IPS DF 4.7 (cell line): ENCODE results near the gene ABCC1.
A peak's percentile ranks its signal among the peaks of the same experiment; 100 is the strongest.
"Not testable (repeated sequence)": the region's sequence is repeated elsewhere in the genome, so short reads cannot be mapped to it uniquely, and the experiment has no call there.

Experiments
- DNase-seq: peaks from one replicate; pipeline ENCODE4 v3.0.0-alpha.2; 2013; ENCODE audit warnings: low spot score; ENCODE audit errors: extremely low read depth

The ABCC1 gene

DNA sequence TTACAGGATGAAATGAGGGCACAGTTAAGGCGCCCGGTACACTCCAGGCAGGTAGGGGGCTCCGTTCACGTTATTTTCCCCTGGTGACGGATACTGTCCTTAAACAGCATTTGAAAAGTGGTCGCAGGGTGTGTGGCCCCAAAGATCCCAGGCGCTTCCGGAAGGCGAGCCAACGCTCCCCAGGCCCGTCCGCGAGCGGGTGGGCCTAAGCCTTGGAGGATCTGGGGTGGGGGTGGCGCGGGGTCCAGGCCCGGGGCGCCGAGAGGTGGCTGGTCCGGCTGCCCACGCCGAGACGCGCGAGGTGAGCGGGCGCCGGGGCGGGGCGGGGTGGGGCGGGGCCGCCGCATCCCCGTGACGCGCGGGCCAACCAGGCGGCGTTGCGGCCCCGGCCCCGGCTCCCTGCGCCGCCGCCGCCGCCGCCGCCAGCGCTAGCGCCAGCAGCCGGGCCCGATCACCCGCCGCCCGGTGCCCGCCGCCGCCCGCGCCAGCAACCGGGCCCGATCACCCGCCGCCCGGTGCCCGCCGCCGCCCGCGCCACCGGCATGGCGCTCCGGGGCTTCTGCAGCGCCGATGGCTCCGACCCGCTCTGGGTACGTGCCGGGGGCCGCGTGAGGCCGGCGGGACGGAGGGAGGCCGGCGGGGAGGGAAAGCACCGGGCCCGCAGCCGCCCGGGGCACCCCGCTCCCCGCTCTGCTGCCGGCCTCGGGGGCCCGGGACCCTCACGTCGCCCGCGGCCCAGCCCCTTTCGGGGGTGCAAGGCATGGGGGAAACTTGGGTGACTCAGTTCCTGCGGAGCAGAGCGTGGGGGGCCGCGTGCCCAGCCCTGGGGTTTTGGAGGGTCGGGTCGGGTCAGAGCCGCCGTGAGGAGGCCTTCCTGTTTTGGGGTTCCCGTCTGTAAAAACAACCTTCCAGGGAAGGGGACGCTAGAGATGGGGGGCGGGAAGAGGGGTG is at the start of gene ABCC1:
ABCC1 (plus strand) TSS at position 407 of the 951 bp plus-strand sequence; CDS start at position 543, 136 bp downstream.
- DNase-seq, result no peak

DNA sequence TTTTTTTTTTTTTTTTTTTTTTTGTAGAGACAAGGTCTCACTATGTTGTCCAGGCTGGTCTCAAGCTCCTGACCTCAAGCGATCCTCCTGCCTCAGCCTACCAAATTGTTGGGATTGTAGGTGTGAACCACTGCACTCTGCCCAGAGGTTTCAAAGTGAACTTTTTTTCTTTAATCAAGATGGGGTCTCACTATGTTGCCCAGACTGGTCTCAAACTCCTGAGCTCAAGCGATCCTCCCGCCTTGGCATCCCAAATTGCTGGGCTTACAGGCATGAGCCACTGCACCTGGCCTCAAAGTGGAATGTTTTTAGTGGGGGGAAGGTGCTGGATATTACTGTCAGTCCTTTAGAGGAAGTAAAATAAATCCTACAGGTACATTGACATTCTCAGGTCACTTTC is 49.1 kb upstream of the ABCC1 start:
- DNase-seq, result no peak

DNA sequence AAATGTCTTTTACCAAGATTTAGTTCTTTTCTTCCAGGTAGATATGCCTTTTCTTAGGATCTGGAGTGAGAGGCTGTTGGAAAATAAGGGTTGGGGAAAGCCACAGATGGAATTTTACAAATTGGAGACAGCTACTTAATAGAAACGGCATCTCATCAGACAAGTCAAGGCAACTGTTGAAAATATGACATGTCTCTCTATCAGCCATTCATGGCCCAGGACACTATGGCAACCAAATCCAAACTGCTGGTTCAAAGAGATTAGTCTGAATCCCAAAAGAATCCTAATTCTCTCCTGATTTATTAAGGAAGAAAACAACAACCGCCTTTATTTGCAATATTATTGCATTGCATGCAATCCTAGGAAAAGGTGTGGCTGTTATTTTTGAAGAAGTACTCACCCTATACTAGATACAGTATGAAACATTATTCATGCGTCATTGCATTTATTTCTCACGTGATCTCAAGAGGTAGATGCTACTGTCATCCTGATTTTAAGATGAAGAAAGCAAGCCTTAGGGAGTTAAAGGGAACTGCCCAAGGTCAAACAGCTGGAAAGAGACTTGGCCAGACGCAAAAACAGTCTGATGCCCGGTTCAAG is 48.4 kb upstream of the ABCC1 start:
- no peak for DNase-seq

DNA sequence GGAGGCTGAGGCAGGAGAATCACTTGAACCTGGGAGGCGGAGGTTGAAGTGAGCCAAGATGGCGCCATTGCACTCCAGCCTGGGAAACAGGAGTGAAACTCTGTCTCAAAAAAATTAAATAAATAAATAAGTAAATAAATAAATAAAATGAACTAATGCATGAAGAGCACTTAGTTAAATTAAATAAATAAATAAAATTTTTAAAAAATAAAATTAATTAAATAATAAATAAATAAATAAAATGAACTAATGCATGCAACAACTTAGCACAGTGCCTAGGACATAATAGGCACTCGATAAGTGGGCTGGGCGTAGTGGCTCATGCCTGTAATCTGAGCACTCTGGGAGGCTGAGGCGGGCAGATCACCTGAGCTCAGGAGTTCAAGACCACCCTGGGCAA is 45.5 kb upstream of the ABCC1 start:
- no peak for DNase-seq

DNA sequence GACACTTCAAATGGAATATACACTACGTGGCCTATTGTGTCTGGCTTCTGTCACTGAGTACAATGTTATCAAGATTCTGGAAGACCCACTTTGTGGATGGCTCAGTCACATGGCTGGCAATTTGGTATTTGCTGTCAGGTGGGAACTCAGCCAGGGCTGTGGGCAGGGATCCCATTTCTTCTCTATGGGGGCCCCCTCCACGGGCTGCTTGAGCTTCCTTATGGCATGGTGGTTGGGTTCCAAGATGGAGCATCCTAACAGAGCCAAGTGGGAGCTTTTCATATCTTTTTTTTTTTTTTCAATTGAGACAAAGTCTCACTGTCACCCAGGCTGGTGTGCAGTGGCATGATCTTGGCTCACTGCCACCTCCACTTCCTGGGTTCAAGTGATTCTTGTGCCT is 43.0 kb upstream of the ABCC1 start:
- DNase-seq, result no peak

DNA sequence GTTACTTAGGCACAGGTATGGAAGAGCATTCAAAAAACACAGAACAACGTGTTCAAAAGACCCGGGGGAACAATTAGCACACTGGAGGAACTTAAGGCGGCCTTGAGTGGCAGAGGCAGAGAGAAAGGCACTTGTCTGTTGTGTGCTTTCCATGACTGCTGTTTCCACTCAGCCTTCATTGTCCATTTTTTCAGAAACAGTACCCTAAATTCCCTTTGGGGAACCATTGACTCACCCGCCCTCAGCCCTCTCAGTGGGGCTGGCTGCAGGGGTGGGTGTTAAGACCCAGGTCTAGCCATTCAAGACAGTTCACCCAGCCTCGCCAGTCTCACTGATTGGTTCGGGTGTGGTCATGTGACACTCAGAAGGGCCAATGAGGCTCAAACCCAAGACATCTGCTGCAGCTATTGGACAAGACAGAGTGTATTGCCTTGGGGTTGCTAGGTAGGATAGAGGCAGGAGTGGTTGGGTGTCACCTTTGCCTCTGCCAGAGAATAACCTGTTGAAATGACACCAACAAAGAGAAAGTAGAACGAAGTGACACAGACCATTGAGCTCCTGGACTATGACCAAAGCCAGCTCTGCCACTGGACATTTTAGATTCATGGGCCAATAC is 41.4 kb upstream of the ABCC1 start:
- peak; percentile 86 for DNase-seq

DNA sequence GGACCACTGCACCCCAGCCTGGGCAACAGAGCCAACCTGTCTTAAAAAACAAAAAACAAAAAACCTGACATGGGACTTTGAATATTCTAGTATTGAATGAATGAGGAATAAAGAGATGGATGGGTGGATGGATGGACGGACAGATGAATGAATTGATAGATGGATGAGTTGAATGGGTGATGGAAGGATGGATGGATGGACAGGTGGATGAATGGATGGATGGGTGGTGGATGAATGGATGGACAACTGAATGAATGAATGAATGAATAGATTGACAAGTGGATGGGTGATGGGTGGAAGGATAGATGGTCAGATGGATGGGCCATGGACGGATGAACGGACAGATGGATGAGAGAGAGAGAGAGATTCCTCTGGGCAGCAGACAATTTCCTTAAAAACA is 38.2 kb upstream of the ABCC1 start:
- DNase-seq, result no peak

DNA sequence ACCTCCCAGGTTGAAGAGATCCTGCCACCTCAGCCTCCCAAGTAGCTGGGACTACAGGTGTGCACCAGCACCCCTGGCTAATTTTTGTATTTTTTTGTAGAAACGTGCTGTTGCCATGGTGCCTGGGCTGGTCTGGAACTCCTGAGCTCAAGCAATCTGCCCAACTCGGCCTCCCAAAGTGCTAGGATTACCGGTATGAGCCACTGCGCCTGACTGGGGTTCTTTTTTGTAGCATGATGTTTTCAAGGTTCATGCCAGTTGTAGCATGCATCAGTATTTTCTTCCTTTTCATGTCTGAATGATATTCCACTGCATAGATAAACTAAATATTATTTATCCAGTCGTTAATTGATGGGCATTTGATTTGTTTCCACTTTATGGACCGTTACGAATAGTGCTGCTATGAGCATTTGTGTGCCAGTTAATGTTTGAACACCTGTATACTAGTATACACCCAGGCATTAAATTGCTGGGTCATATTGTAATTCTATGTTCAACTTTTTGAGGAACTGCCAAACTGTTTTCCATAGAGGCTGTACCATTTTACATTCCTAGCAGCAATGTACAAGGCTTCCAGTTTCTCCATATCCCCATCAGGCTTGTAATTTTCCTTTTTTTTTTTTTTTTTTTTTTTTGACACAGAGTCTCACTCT is 36.2 kb upstream of the ABCC1 start:
- DNase-seq, result no peak

DNA sequence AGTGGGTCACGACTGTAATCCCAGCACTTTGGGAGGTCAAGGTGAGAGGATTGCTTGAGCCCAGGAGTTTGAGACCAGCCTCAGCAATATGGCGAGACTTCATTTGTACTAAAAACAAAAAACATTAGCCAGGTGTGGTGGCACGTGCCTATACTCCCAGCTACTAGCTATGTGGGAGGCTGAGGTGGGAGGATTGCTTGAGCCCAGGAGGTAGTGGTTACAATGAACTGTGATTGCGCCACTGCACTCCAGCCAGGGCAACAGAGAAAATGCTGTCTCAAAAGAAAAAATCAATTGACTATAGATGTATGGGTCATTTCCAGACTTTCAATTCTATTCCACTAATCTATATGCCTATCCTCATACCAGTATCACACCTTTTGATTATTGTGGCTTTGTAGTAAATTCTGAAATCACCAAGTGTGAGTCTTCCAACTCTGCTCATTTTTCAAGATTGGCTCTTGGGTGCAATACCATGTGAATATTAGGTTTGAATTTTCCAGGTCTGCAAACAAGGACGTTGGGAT is 33.8 kb upstream of the ABCC1 start:
- no peak for DNase-seq

DNA sequence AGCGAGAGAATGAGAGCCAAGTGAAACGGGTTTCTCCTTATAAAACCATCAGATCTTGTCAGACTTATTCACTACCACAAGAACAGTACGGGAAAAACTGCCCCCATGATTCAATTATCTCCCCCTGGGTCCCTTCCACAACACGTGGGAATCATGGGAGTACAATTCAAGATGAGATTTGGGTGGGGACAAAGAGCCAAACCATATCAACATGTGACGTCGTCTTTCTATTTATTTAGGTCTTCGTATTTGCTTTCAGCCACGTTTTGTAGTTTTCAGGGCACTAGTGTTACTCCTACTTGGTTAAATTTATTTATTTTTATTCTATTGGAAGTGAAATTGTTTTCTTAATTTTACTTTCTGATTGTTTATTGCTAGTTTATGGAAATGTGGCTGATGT is 33.1 kb upstream of the ABCC1 start:
- no peak for DNase-seq

DNA sequence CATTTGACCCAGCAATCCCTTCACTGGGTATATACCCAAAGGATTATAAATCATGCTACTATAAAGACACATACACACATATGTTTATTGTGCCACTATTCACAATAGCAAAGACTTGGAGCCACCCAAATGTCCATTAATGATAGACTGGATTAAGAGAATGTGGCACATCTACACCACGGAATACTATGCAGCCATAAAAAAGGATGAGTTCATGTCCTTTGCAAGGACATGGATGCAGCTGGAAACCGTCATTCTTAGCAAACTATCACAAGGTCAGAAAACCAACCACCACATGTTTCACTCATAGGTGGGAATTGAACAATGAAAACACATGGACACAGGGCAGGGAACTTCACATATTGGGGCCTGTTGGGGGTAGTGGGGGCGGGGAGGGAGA is 31.1 kb upstream of the ABCC1 start:
- not testable (repeated sequence) for DNase-seq

DNA sequence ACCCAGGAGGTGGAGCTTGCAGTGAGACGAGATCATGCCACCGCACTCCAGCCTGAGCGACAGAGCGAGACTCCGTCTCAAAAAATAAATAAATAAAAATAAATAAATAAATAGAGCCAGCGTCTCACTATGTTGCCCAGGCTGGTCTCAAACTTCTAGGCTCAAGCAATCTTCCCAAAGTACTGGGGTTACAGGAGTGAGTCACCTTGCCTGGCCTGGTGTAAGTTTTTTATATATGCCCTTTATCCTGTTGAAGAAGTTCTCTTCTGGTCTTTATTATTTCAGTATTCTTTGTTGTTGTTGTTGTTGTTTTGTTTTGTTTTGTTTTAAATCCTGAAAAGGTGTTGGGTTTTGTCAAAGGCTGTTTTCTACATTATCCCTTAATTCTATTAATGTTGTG is 30.1 kb upstream of the ABCC1 start:
- DNase-seq, result no peak

DNA sequence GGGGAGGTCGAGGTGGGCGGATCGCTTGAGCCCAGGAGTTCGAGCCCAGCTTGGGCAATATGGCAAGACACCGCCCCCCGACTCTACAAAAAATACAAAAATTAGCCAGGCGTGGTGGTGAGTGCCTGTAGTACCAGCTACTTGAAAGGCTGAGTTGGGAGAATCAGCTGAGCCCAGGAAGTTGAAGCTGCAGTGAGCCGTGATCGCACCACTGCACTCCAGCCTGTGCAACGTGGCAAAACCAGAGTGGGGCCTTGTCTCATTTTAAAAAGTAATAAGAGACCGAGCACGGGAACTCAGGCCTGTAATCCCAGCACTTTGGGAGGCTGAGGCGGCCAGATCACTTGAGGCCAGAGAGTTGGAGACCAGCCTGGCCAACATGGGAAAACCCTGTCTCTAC is 24.4 kb upstream of the ABCC1 start:
- DNase-seq, result no peak

DNA sequence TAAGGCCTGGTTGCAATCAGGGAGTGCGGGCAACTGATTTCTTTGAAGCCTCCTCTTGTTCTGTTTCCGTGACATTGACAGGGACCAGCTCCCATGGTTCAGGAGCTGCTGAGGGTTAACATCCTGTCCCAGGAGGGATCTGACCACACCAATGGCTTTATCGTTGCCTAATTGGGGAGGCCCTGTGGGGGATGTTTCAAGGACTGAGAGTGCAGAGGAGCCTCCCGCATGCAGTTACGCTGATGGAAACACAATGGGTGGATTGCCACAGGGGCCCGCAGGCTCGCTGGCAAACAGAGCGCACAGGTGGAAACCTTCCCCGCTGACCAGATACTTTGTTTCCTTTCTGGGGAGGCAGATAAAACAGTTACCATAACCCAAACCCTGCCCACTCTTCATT is 23.8 kb upstream of the ABCC1 start:
- DNase-seq, result no peak

DNA sequence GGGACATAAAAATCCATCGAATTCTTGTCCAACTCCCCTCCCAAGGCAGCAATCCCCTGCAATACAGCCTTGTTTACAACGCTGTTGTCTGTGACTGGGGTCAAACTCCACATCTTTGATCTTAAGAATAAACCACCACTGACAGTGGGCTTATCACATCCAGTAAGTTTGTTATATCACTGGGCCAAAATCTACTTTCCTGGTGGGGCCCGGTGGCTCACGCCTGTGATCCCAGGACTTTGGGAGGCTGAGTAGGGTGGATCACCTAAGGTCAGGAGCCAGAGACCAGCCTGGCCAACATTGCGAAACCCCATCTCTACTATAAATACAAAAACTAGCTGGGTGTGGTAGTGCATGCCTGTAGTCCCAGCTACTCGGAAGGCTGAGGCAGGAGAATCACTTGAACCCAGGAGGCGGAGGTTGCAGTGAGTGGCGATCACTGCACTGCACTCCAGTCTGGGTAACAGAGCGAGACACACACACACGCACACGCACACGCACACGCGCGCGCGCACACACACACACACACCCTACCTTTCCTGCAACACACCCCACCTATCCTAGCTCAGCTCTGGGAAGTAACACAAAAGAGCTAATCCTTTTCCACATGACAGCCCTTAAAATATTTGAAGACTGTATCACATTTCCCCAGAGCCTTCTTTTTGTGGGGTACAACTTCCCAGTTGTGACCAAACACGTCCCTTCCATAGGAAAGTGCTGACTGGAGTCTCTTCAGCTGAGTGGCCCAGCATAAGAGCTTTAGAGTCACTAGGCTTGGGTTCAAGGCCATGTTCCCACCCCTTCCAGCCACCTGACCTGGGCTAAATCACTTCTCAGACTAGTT is 20.9 kb upstream of the ABCC1 start:
- no peak for DNase-seq

DNA sequence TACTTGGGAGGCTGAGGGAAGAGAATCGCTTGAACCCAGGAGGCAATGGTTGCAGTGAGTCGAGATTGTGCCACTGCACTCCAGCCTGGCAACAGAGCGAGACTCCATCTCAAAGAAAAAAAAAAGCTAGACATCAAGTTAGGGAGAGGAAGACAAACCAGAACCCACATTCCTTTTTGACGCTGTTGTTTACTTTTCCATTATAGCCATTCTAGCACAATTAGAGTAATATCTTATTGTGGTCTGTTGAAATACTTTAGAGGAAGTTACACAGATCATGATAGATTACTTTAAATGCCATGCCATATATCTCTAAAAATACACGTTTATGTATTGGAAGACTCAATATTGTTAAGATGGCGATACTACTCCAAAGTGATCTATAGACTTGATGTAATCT is 16.5 kb upstream of the ABCC1 start:
- no peak for DNase-seq

DNA sequence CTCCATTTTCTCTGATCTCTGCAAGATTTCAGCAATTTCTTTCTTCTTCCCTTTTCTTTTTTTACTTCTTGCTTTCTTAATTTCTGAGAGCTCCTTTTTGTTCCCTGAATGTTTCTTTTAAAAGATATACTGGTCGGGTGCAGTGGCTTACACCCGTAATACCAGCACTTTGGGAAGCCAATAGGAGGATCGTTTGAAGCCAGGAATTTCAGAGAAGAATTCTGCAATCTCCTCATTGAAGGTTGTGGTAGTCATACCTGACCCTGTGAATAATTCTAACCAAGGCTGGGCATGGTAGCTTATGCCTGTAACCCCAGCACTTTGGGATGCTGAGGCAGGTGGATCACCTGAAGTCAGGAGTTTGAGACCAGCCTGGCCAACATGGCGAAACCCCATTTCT is 15.6 kb upstream of the ABCC1 start:
- DNase-seq, result no peak

DNA sequence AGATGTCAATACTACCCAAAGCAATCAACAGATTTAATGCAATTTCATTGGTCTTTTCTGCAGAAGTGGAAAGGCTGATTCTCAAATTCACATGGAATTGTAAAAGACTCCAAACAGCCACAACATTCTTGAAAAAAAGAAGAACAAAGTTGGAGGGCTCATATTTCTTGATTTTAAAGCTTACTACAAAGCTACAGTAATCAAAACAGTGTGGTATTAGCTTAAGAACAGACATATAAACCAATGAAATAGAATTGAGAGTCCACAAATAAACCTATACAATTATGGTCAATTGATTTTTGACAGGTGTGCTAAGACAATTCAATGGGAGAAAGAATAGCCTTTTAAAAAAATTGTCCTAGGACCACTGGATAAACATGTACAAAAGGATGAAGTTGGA is 14.4 kb upstream of the ABCC1 start:
- DNase-seq, result no peak

DNA sequence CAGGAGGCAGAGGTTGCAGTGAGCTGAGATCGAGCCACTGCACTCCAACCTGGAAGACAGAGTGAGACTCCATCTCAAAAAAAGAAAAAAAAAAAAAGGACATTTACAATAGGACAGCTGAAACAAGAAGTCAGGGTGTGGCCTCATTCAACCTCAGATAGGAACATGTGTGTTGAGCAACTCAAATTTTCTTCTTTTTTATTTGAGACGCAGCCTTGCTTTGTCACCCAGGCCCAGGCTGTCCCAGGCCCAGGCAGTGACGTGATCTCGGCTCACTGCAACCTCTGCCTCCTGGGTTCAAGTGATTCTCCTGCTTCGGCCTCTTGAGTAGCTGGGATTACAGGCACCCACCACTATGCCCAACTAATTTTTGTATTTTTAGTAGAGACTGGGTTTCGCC is 12.6 kb upstream of the ABCC1 start:
- not testable (repeated sequence) for DNase-seq

DNA sequence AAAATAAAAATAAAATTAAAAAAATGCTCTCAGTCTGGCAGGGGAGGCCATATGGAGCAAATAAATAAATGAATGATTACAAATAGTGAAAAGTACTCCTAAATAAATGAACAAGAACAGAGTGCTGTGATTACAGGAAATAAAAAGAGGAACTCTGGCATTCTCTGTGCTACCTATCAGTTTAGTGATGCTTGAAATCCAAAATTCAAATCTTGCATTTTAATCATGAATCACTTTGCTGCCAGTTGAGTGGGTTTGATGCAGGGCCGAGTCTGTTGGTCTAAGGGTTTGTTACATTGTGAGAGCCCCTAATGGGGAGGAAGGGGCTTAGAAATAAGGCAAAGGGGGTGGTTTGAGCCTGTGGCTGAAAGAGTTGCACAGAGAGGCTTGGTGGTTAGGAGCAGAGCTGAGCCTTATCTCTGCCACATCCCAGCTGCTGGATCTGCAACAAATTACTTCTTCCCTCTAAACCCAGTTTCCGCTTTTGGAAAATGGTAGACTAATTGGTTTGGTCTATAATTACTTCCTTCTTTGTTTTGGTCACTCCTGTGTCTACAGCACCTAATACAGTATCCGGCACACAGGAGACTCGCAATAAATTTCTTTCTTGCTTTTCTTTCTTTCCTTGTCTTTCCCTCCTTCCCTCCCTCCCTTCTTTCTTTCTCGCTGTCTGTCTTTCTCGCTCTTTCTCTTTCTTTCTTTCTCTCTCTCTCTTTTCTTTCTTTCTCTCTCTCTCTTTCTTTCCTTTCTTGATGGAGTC is 6.3 kb upstream of the ABCC1 start:
- no peak for DNase-seq
